ENCODE results near the gene NTSR2.

- TF ChIP-seq CTCF (IDR thresholded peaks at IDR 0.05) = no peak
- no peak for TF ChIP-seq POLR2A (IDR thresholded peaks at IDR 0.05)
These were observed 30.0 kb upstream of the NTSR2 start for GRCh38 chr2:11699686-11700670.

Data from right lobe of liver (tissue), 4 donors.